Endothelial cell (in vitro differentiated cells): Measurements from ENCODE around the gene NOS1AP. TPM values are rescaled to one million over a fixed set of nuclear protein-coding genes. Genes with fewer than 3 reads are reported as not detected.
A peak's percentile ranks its signal among the peaks of the same experiment; 100 is the strongest.

Source experiments
- DNase-seq: peaks from one replicate; pipeline ENCODE4 v3.0.0; 2021; ENCODE audit warnings: low spot score
- H3K27ac Mint-ChIP-seq: one replicate; pipeline ENCODE4 v1.8.0; 2021; ENCODE audit warnings: mixed read lengths, inconsistent platforms; ENCODE audit not compliant: unreplicated experiment
- H3K27me3 Mint-ChIP-seq: one replicate; pipeline ENCODE4 v1.8.0; 2021; ENCODE audit warnings: mild to moderate bottlenecking, moderate library complexity, mixed read lengths, inconsistent platforms; ENCODE audit not compliant: unreplicated experiment
- H3K36me3 Mint-ChIP-seq: one replicate; pipeline ENCODE4 v1.8.0; 2021; ENCODE audit warnings: mild to moderate bottlenecking, low read depth, mixed read lengths, inconsistent platforms; ENCODE audit not compliant: unreplicated experiment
- H3K4me1 Mint-ChIP-seq: one replicate; pipeline ENCODE4 v1.8.0; 2021; ENCODE audit warnings: mild to moderate bottlenecking, mixed read lengths, inconsistent platforms; ENCODE audit not compliant: unreplicated experiment
- H3K4me3 Mint-ChIP-seq: one replicate; pipeline ENCODE4 v1.8.0; 2021; ENCODE audit warnings: mild to moderate bottlenecking, mixed read lengths, inconsistent platforms; ENCODE audit not compliant: unreplicated experiment
- H3K9me3 Mint-ChIP-seq: one replicate; pipeline ENCODE4 v1.8.0; 2021; ENCODE audit warnings: mixed read lengths, inconsistent platforms; ENCODE audit not compliant: unreplicated experiment
- total RNA-seq: library from RNA; stranded (reverse); fragmentation: NEBNext Ultra II Directional; extraction: Animal tissue kit (Norgen Biotek cat#: 25700); gene quantifications from one replicate; pipeline ENCODE4 v1.2.1, GENCODE V29; 2021; ENCODE audit not compliant: unreplicated experiment
- TF ChIP-seq, protein P1 (sequence below): fragments of 200-600 bp; sonication (generic); IDR thresholded peaks from one replicate; pipeline ENCODE4 v1.5.0; 2021; ENCODE audit warnings: antibody characterized with exemption; ENCODE audit not compliant: unreplicated experiment

The NOS1AP gene
- total RNA-seq, 1 donor from 2014 or later: 19.8 TPM

DNA sequence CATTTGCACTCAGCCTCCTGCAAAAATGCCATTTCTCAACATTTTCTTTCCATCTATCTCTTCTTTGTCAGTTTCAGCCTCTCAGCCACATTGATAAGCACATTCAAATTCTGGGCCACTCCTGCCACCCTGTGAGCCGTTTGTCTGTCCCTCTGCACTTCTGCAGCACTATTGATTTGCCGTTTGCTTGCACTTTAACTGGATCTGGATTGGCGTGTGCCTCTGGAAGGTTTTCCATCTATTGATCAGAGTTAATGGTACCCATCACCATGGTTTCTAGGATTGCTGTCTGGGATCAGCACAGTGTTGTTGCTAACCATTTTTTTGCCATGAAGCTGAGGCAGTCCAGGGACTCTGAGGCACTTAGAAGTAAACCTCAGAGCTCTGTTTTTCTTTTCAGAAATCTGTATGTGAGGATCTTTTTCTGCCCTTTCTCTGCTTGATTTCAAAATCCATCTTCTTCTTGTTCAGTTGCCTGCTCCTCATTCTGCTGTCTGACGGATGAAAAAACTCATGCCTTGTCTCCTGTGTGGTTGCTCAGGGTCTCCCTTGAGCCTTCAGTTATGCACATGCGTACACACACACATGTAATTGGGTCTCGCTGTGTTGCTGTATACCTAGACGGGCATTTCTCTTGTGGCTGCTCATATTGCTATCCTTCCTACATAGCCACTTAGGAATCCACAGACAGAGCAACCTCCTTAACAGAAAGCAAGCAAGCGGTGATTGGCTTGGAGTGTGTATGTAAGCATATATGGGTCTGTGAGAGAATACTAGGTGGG, 67.9 kb downstream of the NOS1AP start:
- no peak overlapping the region for H3K4me3 Mint-ChIP-seq
- no peaks in the 10 kb centered on the region for H3K9me3 Mint-ChIP-seq
- TF ChIP-seq, protein P1, sequence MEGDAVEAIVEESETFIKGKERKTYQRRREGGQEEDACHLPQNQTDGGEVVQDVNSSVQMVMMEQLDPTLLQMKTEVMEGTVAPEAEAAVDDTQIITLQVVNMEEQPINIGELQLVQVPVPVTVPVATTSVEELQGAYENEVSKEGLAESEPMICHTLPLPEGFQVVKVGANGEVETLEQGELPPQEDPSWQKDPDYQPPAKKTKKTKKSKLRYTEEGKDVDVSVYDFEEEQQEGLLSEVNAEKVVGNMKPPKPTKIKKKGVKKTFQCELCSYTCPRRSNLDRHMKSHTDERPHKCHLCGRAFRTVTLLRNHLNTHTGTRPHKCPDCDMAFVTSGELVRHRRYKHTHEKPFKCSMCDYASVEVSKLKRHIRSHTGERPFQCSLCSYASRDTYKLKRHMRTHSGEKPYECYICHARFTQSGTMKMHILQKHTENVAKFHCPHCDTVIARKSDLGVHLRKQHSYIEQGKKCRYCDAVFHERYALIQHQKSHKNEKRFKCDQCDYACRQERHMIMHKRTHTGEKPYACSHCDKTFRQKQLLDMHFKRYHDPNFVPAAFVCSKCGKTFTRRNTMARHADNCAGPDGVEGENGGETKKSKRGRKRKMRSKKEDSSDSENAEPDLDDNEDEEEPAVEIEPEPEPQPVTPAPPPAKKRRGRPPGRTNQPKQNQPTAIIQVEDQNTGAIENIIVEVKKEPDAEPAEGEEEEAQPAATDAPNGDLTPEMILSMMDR: no peak
- peaks cover 3% of the 10 kb centered on the region for H3K36me3 Mint-ChIP-seq
- H3K4me1 Mint-ChIP-seq: peaks cover 64% of the 10 kb centered on the region
- peaks cover 4% of the 10 kb centered on the region for H3K27me3 Mint-ChIP-seq
- no peak for DNase-seq
- peak overlapping the region; percentile 20 for H3K27ac Mint-ChIP-seq

DNA sequence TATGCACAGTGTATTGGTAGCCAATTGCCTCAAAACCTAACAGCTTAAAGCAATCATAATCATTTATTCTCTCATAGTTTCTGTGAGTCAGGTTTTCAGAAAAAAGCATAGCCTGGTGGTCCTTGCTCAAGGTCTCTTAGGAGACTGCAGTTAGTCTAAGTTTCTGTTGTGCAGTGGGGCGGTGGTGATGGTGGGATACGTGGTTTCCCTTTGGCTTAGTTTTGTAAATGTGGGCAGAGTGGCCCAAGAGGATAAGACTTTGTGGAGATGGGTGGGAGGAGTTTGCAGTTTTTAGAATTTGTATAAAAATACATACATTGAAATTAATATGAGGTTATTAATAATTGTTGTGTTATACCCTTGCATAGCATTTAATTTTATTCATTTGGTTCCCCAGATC, 68.6 kb downstream of the NOS1AP start:
- TF ChIP-seq, protein P1: no peak
- Mint-ChIP-seq H3K4me3 (no peak overlapping the region), H3K36me3 (peaks cover 3% of the 10 kb centered on the region), H3K27me3 (peaks cover 4% of the 10 kb centered on the region), H3K27ac (peak overlapping the region; percentile 59), H3K4me1 (peaks cover 64% of the 10 kb centered on the region), H3K9me3 (no peaks in the 10 kb centered on the region)
- no peak for DNase-seq

- DNase-seq: no peak
- Mint-ChIP-seq H3K27ac (no peak overlapping the region), H3K4me3 (no peak overlapping the region), H3K4me1 (peaks cover 65% of the 10 kb centered on the region), H3K36me3 (peaks cover 3% of the 10 kb centered on the region), H3K9me3 (no peaks in the 10 kb centered on the region), H3K27me3 (peaks cover 4% of the 10 kb centered on the region)
- TF ChIP-seq, protein P1: no peak
Observed at GRCh38 chr1:162138599-162139181, 69.2 kb downstream of the NOS1AP start.

GRCh38 chr1:162139211-162139610, 69.7 kb downstream of the NOS1AP start:
- TF ChIP-seq, protein P1: no peak

More at GRCh38 chr1:162139211-162139610, 69.7 kb downstream of the NOS1AP start:
- Mint-ChIP-seq H3K4me3 (no peak overlapping the region), H3K4me1 (peaks cover 67% of the 10 kb centered on the region), H3K27ac (peak overlapping the region; percentile 90), H3K36me3 (peaks cover 3% of the 10 kb centered on the region), H3K27me3 (peaks cover 4% of the 10 kb centered on the region), H3K9me3 (no peaks in the 10 kb centered on the region)
- DNase-seq: no peak
